Transverse colon (tissue), 3 donors: ENCODE measurements around the gene NAA80.

ENCODE experiments used
- EP300 ChIP-seq: sonication (generic); formaldehyde crosslinking; IDR thresholded peaks from one replicate; pipeline ENCODE4 v1.6.1; 2017; ENCODE audit warnings: antibody characterized with exemption, low read depth
- POLR2A ChIP-seq: fragments of 450-650 bp; IDR thresholded peaks from one replicate; pipeline ENCODE4 v1.6.1; 2016; ENCODE audit warnings: antibody characterized with exemption, mild to moderate bottlenecking, moderate library complexity
- TF ChIP-seq, protein P1 (sequence below), 5 experiments: fragments of 200-600 bp in 3 of 5; fragments of 450-650 bp in 2 of 5; sonication (generic) in 3 of 5; IDR thresholded peaks; 1 replicate in 2 of 5; 2 replicates in 3 of 5; pipeline ENCODE4 v1.5.1; 2016 to 2017; ENCODE audit warnings: antibody characterized with exemption in 5 of 5, inconsistent platforms in 3 of 5, mild to moderate bottlenecking in 2 of 5, moderate library complexity in 1 of 5

- TF ChIP-seq, protein P1, sequence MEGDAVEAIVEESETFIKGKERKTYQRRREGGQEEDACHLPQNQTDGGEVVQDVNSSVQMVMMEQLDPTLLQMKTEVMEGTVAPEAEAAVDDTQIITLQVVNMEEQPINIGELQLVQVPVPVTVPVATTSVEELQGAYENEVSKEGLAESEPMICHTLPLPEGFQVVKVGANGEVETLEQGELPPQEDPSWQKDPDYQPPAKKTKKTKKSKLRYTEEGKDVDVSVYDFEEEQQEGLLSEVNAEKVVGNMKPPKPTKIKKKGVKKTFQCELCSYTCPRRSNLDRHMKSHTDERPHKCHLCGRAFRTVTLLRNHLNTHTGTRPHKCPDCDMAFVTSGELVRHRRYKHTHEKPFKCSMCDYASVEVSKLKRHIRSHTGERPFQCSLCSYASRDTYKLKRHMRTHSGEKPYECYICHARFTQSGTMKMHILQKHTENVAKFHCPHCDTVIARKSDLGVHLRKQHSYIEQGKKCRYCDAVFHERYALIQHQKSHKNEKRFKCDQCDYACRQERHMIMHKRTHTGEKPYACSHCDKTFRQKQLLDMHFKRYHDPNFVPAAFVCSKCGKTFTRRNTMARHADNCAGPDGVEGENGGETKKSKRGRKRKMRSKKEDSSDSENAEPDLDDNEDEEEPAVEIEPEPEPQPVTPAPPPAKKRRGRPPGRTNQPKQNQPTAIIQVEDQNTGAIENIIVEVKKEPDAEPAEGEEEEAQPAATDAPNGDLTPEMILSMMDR (IDR thresholded peaks at IDR 0.05): no peak
- TF ChIP-seq EP300 (no peak), POLR2A (no peak)
These were observed 28.6 kb downstream of the NAA80 start for GRCh38 chr3:50270422-50271224.
